Measurements from ENCODE around the gene DNASE2.

Gene DNASE2

DNA sequence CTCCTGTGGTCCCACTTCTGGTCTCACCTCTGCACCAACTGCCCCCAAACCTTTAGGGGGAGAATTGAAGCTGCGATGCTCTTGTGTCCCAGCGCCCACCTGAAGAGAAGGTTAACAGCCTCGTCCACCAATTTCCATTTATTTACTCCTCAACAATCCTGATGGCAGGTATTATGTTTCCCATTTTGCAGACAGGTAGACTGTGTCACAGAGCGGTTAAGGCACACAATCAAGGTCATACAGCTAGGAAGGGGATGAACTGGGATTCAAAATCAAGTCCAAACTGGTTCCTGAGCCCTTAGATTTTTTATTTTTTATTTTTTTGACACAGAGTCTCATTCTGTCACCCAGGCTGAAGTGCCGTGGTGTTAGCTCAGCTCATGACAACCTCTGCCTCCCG is 6.2 kb downstream of the DNASE2 start:
- H3K4me3 ChIP-seq (ENCODE audit: low read depth, low read length), result no peak overlapping the region
- no peak for DNase-seq (ENCODE audit: low read depth)
- TF ChIP-seq, protein P1, sequence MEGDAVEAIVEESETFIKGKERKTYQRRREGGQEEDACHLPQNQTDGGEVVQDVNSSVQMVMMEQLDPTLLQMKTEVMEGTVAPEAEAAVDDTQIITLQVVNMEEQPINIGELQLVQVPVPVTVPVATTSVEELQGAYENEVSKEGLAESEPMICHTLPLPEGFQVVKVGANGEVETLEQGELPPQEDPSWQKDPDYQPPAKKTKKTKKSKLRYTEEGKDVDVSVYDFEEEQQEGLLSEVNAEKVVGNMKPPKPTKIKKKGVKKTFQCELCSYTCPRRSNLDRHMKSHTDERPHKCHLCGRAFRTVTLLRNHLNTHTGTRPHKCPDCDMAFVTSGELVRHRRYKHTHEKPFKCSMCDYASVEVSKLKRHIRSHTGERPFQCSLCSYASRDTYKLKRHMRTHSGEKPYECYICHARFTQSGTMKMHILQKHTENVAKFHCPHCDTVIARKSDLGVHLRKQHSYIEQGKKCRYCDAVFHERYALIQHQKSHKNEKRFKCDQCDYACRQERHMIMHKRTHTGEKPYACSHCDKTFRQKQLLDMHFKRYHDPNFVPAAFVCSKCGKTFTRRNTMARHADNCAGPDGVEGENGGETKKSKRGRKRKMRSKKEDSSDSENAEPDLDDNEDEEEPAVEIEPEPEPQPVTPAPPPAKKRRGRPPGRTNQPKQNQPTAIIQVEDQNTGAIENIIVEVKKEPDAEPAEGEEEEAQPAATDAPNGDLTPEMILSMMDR (IDR thresholded peaks at IDR 0.05; ENCODE audit: control insufficient read depth, extremely low read depth, insufficient read depth), result no peak

- TF ChIP-seq, protein P1 (IDR thresholded peaks at IDR 0.05; ENCODE audit: control insufficient read depth, extremely low read depth, insufficient read depth), result no peak
- no peak for DNase-seq (ENCODE audit: low read depth)
- peak overlapping the region; percentile 45 for H3K4me3 ChIP-seq (ENCODE audit: low read depth, low read length)
Measured at GRCh38 chr19:12873891-12874745, 7.1 kb downstream of the DNASE2 start.

- DNase-seq (ENCODE audit: low read depth), result peak; percentile 94
- H3K4me3 ChIP-seq (ENCODE audit: low read depth, low read length), result peak overlapping the region; percentile 45
- TF ChIP-seq, protein P1 (IDR thresholded peaks at IDR 0.05; ENCODE audit: control insufficient read depth, extremely low read depth, insufficient read depth), result peak; percentile 34
Measured at GRCh38 chr19:12872941-12873890, 8.0 kb downstream of the DNASE2 start.

- DNase-seq (ENCODE audit: low read depth), result no peak
- no peak overlapping the region for H3K4me3 ChIP-seq (ENCODE audit: low read depth, low read length)
- TF ChIP-seq, protein P1 (IDR thresholded peaks at IDR 0.05; ENCODE audit: control insufficient read depth, extremely low read depth, insufficient read depth), result no peak
Measured at GRCh38 chr19:12872255-12872654, 9.0 kb downstream of the DNASE2 start.

GRCh38 chr19:12871681-12872080 is 9.6 kb downstream of the DNASE2 start:
- H3K4me3 ChIP-seq (ENCODE audit: low read depth, low read length), result no peak overlapping the region
- TF ChIP-seq, protein P1 (IDR thresholded peaks at IDR 0.05; ENCODE audit: control insufficient read depth, extremely low read depth, insufficient read depth), result no peak
- DNase-seq (ENCODE audit: low read depth), result no peak

DNA sequence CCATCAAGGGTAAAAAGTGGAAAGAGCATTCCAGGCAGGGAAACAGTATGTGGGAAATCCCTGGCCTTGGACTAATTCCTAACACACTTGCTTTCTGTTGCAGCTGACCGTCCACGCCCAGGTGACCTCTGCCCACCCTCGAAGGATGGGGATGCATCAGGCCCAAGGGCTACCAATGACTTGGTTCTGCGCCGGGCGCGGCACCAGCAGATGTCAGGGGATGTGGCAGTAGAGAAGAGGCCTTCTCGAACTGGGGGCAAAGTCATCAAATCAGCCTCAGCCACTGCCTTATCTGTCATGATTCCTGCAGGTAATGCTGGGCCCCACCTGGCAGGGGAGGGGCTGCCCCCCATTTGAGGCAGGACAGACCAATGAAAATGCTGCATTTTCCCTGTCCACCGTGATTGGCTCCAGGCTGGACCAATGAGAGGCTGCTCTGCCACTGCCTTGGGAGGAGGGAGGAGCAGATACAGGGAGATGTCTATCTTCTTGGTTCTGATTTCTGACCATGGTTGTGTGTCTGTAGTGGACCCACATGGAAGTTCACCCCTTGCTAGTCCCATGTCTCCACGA is 12.6 kb downstream of the DNASE2 start:
- TF ChIP-seq, protein P1 (IDR thresholded peaks at IDR 0.05; ENCODE audit: control insufficient read depth, extremely low read depth, insufficient read depth), result no peak
- H3K4me3 ChIP-seq (ENCODE audit: low read depth, low read length), result no peak overlapping the region
- no peak for DNase-seq (ENCODE audit: low read depth)

All from LNCaP clone FGC (cell line).